Smooth muscle cell (in vitro differentiated cells): ENCODE measurements around the gene CISH. TPM values are rescaled to one million over a fixed set of nuclear protein-coding genes. Genes with fewer than 3 reads are reported as not detected.

Experiments used
- DNase-seq: peaks from one replicate; lab custom pipeline; 2025; ENCODE audit not compliant: unreplicated experiment; lab: John Stamatoyannopoulos, UW
- H2AFZ ChIP-seq: fragments of 200-600 bp; sonication (generic); 2 replicates; pipeline ENCODE4 v1.6.0; 2016; ENCODE audit warnings: antibody characterized with exemption, low read depth, mild to moderate bottlenecking
- H3F3A ChIP-seq: fragments of 200-600 bp; sonication (generic); 2 replicates; pipeline ENCODE4 v1.6.0; 2017; ENCODE audit warnings: antibody characterized with exemption, low read depth
- H3K27ac ChIP-seq: fragments of 200-600 bp; sonication (generic); 2 replicates; pipeline ENCODE4 v1.5.1; 2016; ENCODE audit warnings: low read depth, mild to moderate bottlenecking
- H3K27me3 ChIP-seq: fragments of 200-600 bp; sonication (generic); 2 replicates; pipeline ENCODE4 v1.6.1; 2016; ENCODE audit warnings: low read depth, mild to moderate bottlenecking
- H3K36me3 ChIP-seq: fragments of 200-600 bp; sonication (generic); 2 replicates; pipeline ENCODE4 v1.5.1; 2016; ENCODE audit warnings: low read depth
- H3K4me1 ChIP-seq: fragments of 200-600 bp; sonication (generic); 2 replicates; pipeline ENCODE4 v1.5.1; 2016; ENCODE audit warnings: low read depth
- H3K4me2 ChIP-seq: fragments of 200-600 bp; sonication (generic); 2 replicates; pipeline ENCODE4 v1.6.0; 2016; ENCODE audit warnings: mild to moderate bottlenecking
- H3K4me3 ChIP-seq: fragments of 200-600 bp; sonication (generic); 2 replicates; pipeline ENCODE4 v1.5.1; 2016; ENCODE audit warnings: mild to moderate bottlenecking
- H3K79me2 ChIP-seq: fragments of 200-600 bp; sonication (generic); 2 replicates; pipeline ENCODE4 v1.6.0; 2016; ENCODE audit warnings: low read depth, mild to moderate bottlenecking
- H3K9ac ChIP-seq: fragments of 200-600 bp; sonication (generic); 2 replicates; pipeline ENCODE4 v1.6.0; 2016; ENCODE audit warnings: low read depth
- H3K9me3 ChIP-seq: fragments of 200-600 bp; sonication (generic); replicated peaks from 2 replicates; pipeline ENCODE4 v1.5.1; 2016; ENCODE audit warnings: low read depth
- H4K20me1 ChIP-seq: fragments of 200-600 bp; sonication (generic); 2 replicates; pipeline ENCODE4 v1.6.0; 2016; ENCODE audit warnings: low read depth
- CTCF ChIP-seq: fragments of 200-600 bp; sonication (generic); IDR thresholded peaks from 2 replicates; pipeline ENCODE4 v1.5.1; 2017; ENCODE audit warnings: borderline replicate concordance, mild to moderate bottlenecking, antibody characterized with exemption; ENCODE audit not compliant: insufficient read depth, poor library complexity, severe bottlenecking
- WGBS: methylation state at CpG from one replicate; pipeline ENCODE4 v1.1.7; 2016; ENCODE audit warnings: low lambda C conversion rate; 5-methylcytosine and 5-hydroxymethylcytosine counted together
- polyA plus RNA-seq: library from polyadenylated mRNA; unstranded; fragments of >200 nt; fragmentation: Nextera tagmentation; extraction: Ambion mirVana; gene quantifications from 2 replicates; pipeline ENCODE4 v1.2.1, GENCODE V29; 2016
- total RNA-seq: library from RNA; depleted of rRNA; stranded (reverse); fragments of >200 nt; gene quantifications from 2 replicates; pipeline ENCODE4 v1.2.3, GENCODE V29; 2014

Gene CISH
- total and polyA plus RNA-seq, 2 experiments from 2014 or later = 1.8 to 15.9 TPM

DNA sequence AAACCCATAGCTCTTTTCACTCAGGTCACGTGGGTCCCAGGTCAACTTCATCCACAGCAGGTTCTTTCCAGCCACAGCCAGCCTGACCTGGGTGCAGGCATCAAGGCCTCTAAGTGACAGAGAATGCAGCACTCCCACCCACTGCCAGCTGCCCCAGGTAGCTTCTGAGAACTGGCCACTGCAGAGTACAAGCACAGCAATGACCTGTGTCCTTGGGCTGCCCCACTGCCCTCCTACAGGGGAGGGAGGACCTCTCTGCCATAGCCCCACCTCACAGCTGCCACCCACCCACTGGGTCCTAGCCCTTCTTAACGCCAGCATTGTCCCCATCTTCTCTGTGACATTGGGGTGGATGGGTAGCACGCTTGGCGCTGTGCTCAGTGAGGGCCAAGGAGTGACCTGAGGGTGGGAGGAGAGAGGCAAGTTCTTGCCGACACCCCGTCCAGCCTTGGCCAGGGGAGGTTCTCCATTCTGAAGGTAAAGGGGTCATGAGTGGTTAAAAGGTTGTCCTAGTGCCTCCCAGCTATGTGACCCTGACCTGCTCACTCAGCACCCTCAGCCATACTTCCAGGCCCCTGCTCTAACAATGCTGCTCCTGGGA, 12.4 kb downstream of the CISH start:
- no peaks in the 10 kb centered on the region for H3K9me3 ChIP-seq
- 92% methylated on average over 6 of the region's 6 CpGs for WGBS
- no peak overlapping the region for H3K9ac ChIP-seq
- no peak for TF ChIP-seq CTCF
- no peaks in the 10 kb centered on the region for H3K36me3 ChIP-seq
- H3K27ac ChIP-seq = no peak overlapping the region
- no peak overlapping the region for H3K4me3 ChIP-seq
- H3K79me2 ChIP-seq = no peaks in the 10 kb centered on the region
- no peaks in the 10 kb centered on the region for H4K20me1 ChIP-seq
- H3K27me3 ChIP-seq = no peaks in the 10 kb centered on the region
- H3F3A ChIP-seq = peaks cover 6% of the 10 kb centered on the region
- H2AFZ ChIP-seq = no peak overlapping the region
- DNase-seq = no peak
- no peak overlapping the region for H3K4me2 ChIP-seq
- peaks cover 12% of the 10 kb centered on the region for H3K4me1 ChIP-seq

GRCh38 chr3:50594253-50594785, 17.3 kb downstream of the CISH start:
- Histone ChIP-seq H3K9ac (no peak overlapping the region), H3K36me3 (no peaks in the 10 kb centered on the region), H3K4me1 (no peaks in the 10 kb centered on the region), H3F3A (no peaks in the 10 kb centered on the region), H3K4me3 (no peak overlapping the region), H3K9me3 (no peaks in the 10 kb centered on the region), H3K79me2 (no peaks in the 10 kb centered on the region), H3K27ac (no peak overlapping the region), H4K20me1 (no peaks in the 10 kb centered on the region), H2AFZ (no peak overlapping the region), H3K4me2 (no peak overlapping the region), H3K27me3 (no peaks in the 10 kb centered on the region)
- TF ChIP-seq CTCF = no peak
- DNase-seq = no peak
- WGBS = 40% methylated on average over 2 of the region's 2 CpGs

- Histone ChIP-seq H3K36me3 (no peaks in the 10 kb centered on the region), H3K27ac (no peak overlapping the region), H3K79me2 (no peaks in the 10 kb centered on the region), H3K4me2 (no peak overlapping the region), H3K9ac (no peak overlapping the region), H2AFZ (no peak overlapping the region), H4K20me1 (no peaks in the 10 kb centered on the region), H3K27me3 (no peaks in the 10 kb centered on the region), H3K4me1 (no peaks in the 10 kb centered on the region), H3F3A (no peaks in the 10 kb centered on the region), H3K4me3 (no peak overlapping the region), H3K9me3 (no peaks in the 10 kb centered on the region)
- 85% methylated on average over 5 of the region's 5 CpGs for WGBS
- no peak for TF ChIP-seq CTCF
- no peak for DNase-seq
Measured at GRCh38 chr3:50592568-50592967, 19.0 kb downstream of the CISH start.

GRCh38 chr3:50591196-50591741, 20.3 kb downstream of the CISH start:
- Histone ChIP-seq H2AFZ (no peak overlapping the region), H3K27me3 (no peaks in the 10 kb centered on the region), H3K4me1 (no peaks in the 10 kb centered on the region), H3F3A (no peaks in the 10 kb centered on the region), H4K20me1 (no peaks in the 10 kb centered on the region), H3K36me3 (no peaks in the 10 kb centered on the region), H3K4me3 (no peak overlapping the region), H3K9me3 (no peaks in the 10 kb centered on the region), H3K4me2 (no peak overlapping the region), H3K27ac (no peak overlapping the region), H3K9ac (no peak overlapping the region), H3K79me2 (no peaks in the 10 kb centered on the region)
- 77% methylated on average over 9 of the region's 9 CpGs for WGBS
- no peak for TF ChIP-seq CTCF
- no peak for DNase-seq
